Measurements from ENCODE around the gene TMEM95. TPM values are rescaled to one million over a fixed set of nuclear protein-coding genes. Genes with fewer than 3 reads are reported as not detected.

TMEM95 gene
- polyA plus RNA-seq, 1 donor (not counting 4 experiments of a cell fraction or from before 2014, with no cell fraction given): not detected

DNA sequence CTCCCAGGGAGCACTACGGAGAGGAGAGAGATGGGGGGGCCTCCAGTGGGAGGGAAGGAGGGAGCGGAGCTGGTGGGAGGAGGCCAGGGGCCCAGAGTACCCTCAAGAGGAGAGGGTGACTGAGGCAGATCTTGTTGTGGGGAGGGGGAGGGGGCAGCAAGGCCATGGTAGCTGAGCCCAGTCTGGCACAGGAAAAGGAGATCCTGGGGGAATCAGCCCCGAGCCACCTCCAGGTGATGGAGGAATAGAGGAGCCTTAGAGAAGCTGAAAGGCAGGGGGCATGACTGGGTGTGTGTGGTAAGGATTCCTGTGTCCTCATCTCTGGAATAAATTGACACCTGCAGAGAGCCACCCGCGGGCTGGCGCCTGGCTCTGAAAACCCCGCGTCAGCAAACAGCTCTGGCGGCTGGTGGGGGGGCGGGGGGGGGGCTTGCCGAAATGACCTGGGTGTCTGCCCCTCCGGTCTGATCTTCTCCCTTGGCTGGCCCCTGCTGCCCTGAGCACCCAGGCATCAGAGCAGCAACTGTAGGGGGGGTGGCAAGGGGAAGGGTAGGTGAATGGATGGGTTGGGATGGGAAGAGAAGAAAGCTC is 51.4 kb downstream of the TMEM95 start:
- Histone ChIP-seq H3K4me2 (ENCODE audit: control insufficient read depth, extremely low read depth, insufficient read depth, low read depth, low read length) (no peak overlapping the region), H2AFZ (ENCODE audit: control insufficient read depth, low read length) (no peak overlapping the region), H4K20me1 (ENCODE audit: control insufficient read depth, extremely low read depth, insufficient read depth, low read length) (no peaks in the 10 kb centered on the region), H3K4me3 (ENCODE audit: control insufficient read depth in 2 of 3, extremely low read depth in 1 of 3, insufficient read depth in 2 of 3, low read depth in 1 of 3, low read length in 3 of 3) (no peak overlapping the region), H3K9me3 (ENCODE audit: control insufficient read depth, low read depth, low read length) (no peaks in the 10 kb centered on the region), H3K79me2 (ENCODE audit: control insufficient read depth, insufficient read depth, low read length) (peaks cover 5% of the 10 kb centered on the region), H3K27ac (ENCODE audit: control insufficient read depth, insufficient read depth, low read length) (no peak overlapping the region), H3K9ac (ENCODE audit: control insufficient read depth, extremely low read depth, insufficient read depth, low read length) (no peak overlapping the region), H3K27me3 (ENCODE audit: control insufficient read depth, extremely low read depth, insufficient read depth, low read length) (no peaks in the 10 kb centered on the region), H3K36me3 (ENCODE audit: control insufficient read depth in 2 of 2, extremely low read depth in 1 of 2, insufficient read depth in 2 of 2, low read length in 2 of 2) (peaks cover 0 to 4% of the 10 kb centered on the region in 2 experiments), H3K9me1 (ENCODE audit: control insufficient read depth, extremely low read depth, insufficient read depth, low read length) (no peaks in the 10 kb centered on the region), H3K4me1 (ENCODE audit: control insufficient read depth, extremely low read depth, insufficient read depth, low read length) (peaks cover 15% of the 10 kb centered on the region)
- DNase-seq (ENCODE audit: low read depth, low spot score): no peak
- dilution Hi-C loops (cut with MboI; ENCODE audit: extremely low pct_ligation_motif_present, low sequenced_read_pairs): no loop called here
- no peak for FAIRE-seq
- TF ChIP-seq, protein P1, sequence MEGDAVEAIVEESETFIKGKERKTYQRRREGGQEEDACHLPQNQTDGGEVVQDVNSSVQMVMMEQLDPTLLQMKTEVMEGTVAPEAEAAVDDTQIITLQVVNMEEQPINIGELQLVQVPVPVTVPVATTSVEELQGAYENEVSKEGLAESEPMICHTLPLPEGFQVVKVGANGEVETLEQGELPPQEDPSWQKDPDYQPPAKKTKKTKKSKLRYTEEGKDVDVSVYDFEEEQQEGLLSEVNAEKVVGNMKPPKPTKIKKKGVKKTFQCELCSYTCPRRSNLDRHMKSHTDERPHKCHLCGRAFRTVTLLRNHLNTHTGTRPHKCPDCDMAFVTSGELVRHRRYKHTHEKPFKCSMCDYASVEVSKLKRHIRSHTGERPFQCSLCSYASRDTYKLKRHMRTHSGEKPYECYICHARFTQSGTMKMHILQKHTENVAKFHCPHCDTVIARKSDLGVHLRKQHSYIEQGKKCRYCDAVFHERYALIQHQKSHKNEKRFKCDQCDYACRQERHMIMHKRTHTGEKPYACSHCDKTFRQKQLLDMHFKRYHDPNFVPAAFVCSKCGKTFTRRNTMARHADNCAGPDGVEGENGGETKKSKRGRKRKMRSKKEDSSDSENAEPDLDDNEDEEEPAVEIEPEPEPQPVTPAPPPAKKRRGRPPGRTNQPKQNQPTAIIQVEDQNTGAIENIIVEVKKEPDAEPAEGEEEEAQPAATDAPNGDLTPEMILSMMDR (optimal IDR thresholded peaks at IDR 0.05 in 1 of 3, IDR thresholded peaks at IDR 0.05 in 1 of 3, conservative IDR thresholded peaks at IDR 0.05 in 1 of 3; ENCODE audit: extremely low read depth in 1 of 3, insufficient read depth in 2 of 3, low read length in 3 of 3): no peak
- TF ChIP-seq EZH2 (IDR thresholded peaks at IDR 0.05; ENCODE audit: low read length): no peak

Small RNA genes lying within 50 kb of the gene (small RNA-seq; reads per million reads assigned to genes)
- 0 reads per million in 3 experiments for gene AC026954.2 (ENCODE audit: insufficient read length in 3 of 3, low read depth in 3 of 3, low replicate concordance in 1 of 3)

Other genes starting within 250 kb of the TMEM95 start
- gene ASGR2, start 240.3 kb upstream of the TMEM95 start, polyA plus RNA-seq: not detected in 3 replicates
- gene ASGR1, start 175.8 kb upstream of the TMEM95 start, polyA plus RNA-seq: 0.12 to 0.22 TPM (median 0.18 TPM) in 3 replicates
- 4.5 to 7.2 TPM (median 5.5 TPM) in 3 replicates for gene DLG4, start 135.3 kb upstream of the TMEM95 start, polyA plus RNA-seq
- 300 to 633 TPM (median 301 TPM) in 3 replicates for gene ACADVL, start 135.2 kb upstream of the TMEM95 start, polyA plus RNA-seq
- gene DVL2, start 120.6 kb upstream of the TMEM95 start, polyA plus RNA-seq: 3.7 to 6.3 TPM (median 4.7 TPM) in 3 replicates
- 52.8 to 61.6 TPM (median 55.3 TPM) in 3 replicates for gene PHF23, start 115.7 kb upstream of the TMEM95 start, polyA plus RNA-seq
- gene GABARAP, start 112.7 kb upstream of the TMEM95 start, polyA plus RNA-seq: 271 to 416 TPM (median 391 TPM) in 3 replicates
- gene CTDNEP1, start 103.4 kb upstream of the TMEM95 start, polyA plus RNA-seq: 60.8 to 143 TPM (median 66.2 TPM) in 3 replicates
- gene ELP5, start 102.9 kb upstream of the TMEM95 start, polyA plus RNA-seq: 19.4 to 24.9 TPM (median 21.4 TPM) in 3 replicates
- 6.3 to 9.0 TPM (median 6.8 TPM) in 3 replicates for gene CLDN7, start 92.7 kb upstream of the TMEM95 start, polyA plus RNA-seq
- gene SLC2A4, start 73.4 kb upstream of the TMEM95 start, polyA plus RNA-seq: 0.05 TPM in 1 of 3 replicates, not detected in the others
- gene YBX2, start 60.5 kb upstream of the TMEM95 start, polyA plus RNA-seq: 0.01 to 0.05 TPM (median 0.05 TPM) in 3 replicates
- 769 to 1,493 TPM (median 948 TPM) in 3 replicates for gene EIF5A, start 47.5 kb upstream of the TMEM95 start, polyA plus RNA-seq
- gene GPS2, start 39.8 kb upstream of the TMEM95 start, polyA plus RNA-seq: 20.7 to 54.1 TPM (median 24.7 TPM) in 3 replicates
- 11.3 to 18.9 TPM (median 13.5 TPM) in 3 replicates for gene NEURL4, start 25.8 kb upstream of the TMEM95 start, polyA plus RNA-seq
- gene ACAP1, start 18.6 kb upstream of the TMEM95 start, polyA plus RNA-seq: 0.33 to 3.1 TPM (median 1.7 TPM) in 3 replicates
- 17.5 to 33.7 TPM (median 18.5 TPM) in 3 replicates for gene KCTD11, start 3.0 kb upstream of the TMEM95 start, polyA plus RNA-seq
- 10.6 to 15.8 TPM (median 12.1 TPM) in 3 replicates for gene TNK1, start 25.9 kb downstream of the TMEM95 start, polyA plus RNA-seq
- 30.5 to 82.8 TPM (median 36.9 TPM) in 3 replicates for gene PLSCR3, start 39.4 kb downstream of the TMEM95 start, polyA plus RNA-seq
- 68.1 to 131 TPM (median 90.1 TPM) in 3 replicates for gene TMEM256, start 48.9 kb downstream of the TMEM95 start, polyA plus RNA-seq
- gene NLGN2, start 52.7 kb downstream of the TMEM95 start, polyA plus RNA-seq: 2.5 to 4.9 TPM (median 4.8 TPM) in 3 replicates
- gene SPEM1, start 65.2 kb downstream of the TMEM95 start, polyA plus RNA-seq: not detected in 3 replicates
- not detected in 3 replicates for gene SPEM2, start 70.5 kb downstream of the TMEM95 start, polyA plus RNA-seq
- gene SPEM3, start 73.7 kb downstream of the TMEM95 start, polyA plus RNA-seq: not detected in 3 replicates
- 6.8 to 10.0 TPM (median 9.1 TPM) in 3 replicates for gene TMEM102, start 80.3 kb downstream of the TMEM95 start, polyA plus RNA-seq
- 27.4 to 46.9 TPM (median 30.4 TPM) in 3 replicates for gene FGF11, start 84.4 kb downstream of the TMEM95 start, polyA plus RNA-seq
- 13.1 to 51.3 TPM (median 22.0 TPM) in 3 replicates for gene CHRNB1, start 89.9 kb downstream of the TMEM95 start, polyA plus RNA-seq
- 20.9 to 23.9 TPM (median 21.8 TPM) in 3 replicates for gene ZBTB4, start 124.5 kb downstream of the TMEM95 start, polyA plus RNA-seq
- gene SLC35G6, start 126.3 kb downstream of the TMEM95 start, polyA plus RNA-seq: not detected in 3 replicates
- gene POLR2A, start 129.2 kb downstream of the TMEM95 start, polyA plus RNA-seq: 8.3 to 24.3 TPM (median 17.5 TPM) in 3 replicates
- 0.39 to 1.5 TPM (median 1.0 TPM) in 3 replicates for gene TNFSF12, start 193.9 kb downstream of the TMEM95 start, polyA plus RNA-seq
- gene TNFSF13, start 203.6 kb downstream of the TMEM95 start, polyA plus RNA-seq: 2.4 to 5.7 TPM (median 3.9 TPM) in 3 replicates
- gene SENP3, start 206.8 kb downstream of the TMEM95 start, polyA plus RNA-seq: 98.9 to 110 TPM (median 99.1 TPM) in 3 replicates
- 12.2 to 26.6 TPM (median 14.0 TPM) in 3 replicates for gene CD68, start 224.5 kb downstream of the TMEM95 start, polyA plus RNA-seq
- 57.8 to 71.5 TPM (median 63.0 TPM) in 3 replicates for gene MPDU1, start 228.7 kb downstream of the TMEM95 start, polyA plus RNA-seq
- 85.7 to 111 TPM (median 86.2 TPM) in 3 replicates for gene SOX15, start 234.9 kb downstream of the TMEM95 start, polyA plus RNA-seq

All from keratinocyte (primary cell).